ENCODE results near the gene PFDN6.
A peak's percentile ranks its signal among the peaks of the same experiment; 100 is the strongest.

The PFDN6 gene

GRCh38 chr6:33296797-33297405 lies 7.5 kb downstream of the PFDN6 start:
- DNase-seq: no peak

DNA sequence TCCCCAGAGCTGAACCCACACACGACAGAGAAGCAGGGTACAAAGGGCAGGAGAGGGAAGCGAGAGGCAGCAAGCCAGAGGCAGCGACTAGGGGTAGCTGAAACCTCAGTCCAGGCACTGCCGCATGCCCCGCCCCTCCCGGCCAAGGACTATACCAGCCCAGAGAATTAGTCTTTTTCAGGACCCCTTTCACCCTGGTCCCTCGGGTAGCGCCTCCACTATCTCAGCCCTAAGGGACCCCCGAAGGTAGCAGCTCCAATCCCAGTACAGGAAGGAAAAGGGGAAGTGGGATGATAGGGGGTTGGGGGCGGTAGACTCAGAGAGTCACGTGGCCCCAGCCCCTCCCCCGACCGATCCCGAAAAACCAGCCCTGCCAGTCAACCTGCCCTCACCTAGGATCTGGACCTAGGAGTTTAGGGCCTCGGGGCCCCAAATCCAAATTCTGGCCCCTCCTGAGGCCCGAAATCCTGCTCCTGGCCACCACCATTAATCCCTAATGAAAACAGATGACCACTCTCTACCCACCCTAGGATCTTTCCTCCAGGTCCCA lies 8.1 kb downstream of the PFDN6 start:
- no peak for DNase-seq

GRCh38 chr6:33297956-33298772 lies 8.8 kb downstream of the PFDN6 start:
- peak; percentile 87 for DNase-seq

DNA sequence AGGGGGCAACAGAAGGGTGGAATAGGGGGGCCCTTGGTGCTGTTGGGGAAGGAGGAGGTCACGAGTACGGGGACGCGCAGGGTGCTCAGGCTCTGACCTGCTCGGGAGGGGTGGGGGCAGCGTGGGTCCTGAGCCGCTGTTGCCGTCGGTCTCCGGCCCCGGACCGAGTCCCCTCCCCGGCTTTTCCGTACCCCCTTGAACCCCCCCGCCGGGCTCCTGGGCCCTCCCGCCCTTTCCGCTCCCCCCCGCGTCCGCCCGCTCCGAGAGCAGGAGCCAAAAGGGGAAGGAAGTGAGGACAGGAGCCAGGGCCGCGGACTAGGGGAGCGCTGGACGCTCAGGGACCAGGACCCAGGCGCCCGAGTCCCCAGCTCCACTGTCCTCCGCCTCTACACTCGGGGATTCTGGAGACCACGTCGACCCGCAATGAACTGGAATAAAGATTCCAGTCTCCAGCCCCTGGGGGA lies 9.4 kb downstream of the PFDN6 start, which contains the start of gene RGL2:
Gene RGL2, minus strand, starts transcription at position 170 of the 464 bp plus-strand sequence. CDS start 332 bp downstream, outside the sequence.
- DNase-seq: peak; percentile 75

- peak; percentile 96 for DNase-seq
These were observed 10.0 kb downstream of the PFDN6 start for GRCh38 chr6:33299237-33299944.

DNA sequence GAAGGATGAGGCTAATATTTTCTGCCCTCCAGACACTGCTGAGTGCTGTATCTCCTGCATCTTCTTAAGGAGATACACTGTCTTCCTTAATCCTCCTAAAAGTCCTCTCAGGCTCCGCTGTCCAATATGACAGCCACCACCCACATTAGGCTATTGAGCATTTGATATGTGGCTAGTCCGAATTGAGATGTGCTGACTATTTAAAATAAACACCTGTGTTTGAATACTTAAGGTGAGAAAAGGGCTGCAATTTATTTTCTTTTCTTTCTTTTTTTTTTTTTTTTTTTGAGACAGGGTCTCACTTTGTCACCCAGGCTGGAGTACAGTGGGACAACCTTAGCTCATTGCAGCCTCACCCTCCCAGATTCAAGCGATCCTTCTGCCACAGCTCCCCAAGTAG lies 12.5 kb downstream of the PFDN6 start:
- no peak for DNase-seq

GRCh38 chr6:33304216-33304615 lies 14.8 kb downstream of the PFDN6 start:
- DNase-seq: no peak

DNA sequence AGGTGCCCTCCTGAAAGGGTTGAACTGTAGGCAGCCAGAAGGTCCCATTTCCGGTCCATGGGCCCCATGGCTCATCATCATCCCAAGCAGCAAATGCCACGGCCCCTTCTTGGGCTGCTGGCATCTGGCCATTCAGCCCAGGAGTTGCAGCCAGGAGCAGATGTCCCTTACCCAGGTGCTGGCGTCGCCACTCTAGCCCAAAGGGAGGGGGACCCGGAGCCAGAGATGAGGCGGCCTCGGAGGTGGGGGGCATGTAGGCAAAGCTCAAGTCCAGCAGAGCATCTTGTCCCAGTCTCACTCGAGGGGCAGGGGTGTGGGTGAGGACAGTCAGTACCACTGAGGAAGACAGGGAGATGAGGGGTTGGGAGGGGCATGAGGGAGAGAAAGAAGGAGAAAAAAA lies 15.7 kb downstream of the PFDN6 start:
- no peak for DNase-seq

GRCh38 chr6:33306356-33306755 lies 17.0 kb downstream of the PFDN6 start:
- no peak for DNase-seq

DNA sequence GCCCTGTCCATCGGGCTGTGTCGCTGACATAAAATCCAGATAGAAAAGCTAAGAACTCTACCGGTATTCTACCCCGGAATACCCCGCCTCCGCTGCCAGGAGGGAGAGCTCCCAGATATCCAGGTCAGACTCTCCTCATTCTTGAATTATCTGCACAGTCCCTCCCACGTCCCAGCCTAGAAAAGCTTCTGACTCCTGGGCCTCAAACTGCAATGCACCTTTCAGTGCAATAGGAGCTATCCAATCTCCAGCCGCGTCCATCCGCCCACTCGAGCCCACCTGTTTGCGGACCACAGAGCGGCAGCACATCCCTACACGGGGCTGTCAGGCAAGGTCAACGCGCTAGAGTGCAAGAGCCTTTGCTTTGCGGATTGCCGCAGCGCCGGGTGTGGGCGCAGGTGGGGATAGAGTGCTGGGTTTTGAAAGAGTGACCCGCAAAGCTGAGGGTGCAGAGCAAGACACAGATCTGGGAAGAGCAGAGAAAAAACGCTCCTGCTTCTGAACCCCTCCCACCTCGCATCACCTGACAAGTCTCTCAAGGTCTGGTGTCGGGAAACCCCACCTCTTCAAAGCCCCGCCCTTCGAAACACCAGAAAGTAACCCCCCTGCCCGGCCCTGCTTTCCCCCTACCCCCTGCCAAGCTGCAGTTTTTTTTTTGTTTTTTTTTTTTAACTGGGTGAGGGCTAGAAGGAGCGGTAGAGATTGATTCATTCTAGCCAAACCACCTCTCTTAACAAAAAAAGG lies 23.1 kb downstream of the PFDN6 start:
- peak; percentile 94 for DNase-seq

DNA sequence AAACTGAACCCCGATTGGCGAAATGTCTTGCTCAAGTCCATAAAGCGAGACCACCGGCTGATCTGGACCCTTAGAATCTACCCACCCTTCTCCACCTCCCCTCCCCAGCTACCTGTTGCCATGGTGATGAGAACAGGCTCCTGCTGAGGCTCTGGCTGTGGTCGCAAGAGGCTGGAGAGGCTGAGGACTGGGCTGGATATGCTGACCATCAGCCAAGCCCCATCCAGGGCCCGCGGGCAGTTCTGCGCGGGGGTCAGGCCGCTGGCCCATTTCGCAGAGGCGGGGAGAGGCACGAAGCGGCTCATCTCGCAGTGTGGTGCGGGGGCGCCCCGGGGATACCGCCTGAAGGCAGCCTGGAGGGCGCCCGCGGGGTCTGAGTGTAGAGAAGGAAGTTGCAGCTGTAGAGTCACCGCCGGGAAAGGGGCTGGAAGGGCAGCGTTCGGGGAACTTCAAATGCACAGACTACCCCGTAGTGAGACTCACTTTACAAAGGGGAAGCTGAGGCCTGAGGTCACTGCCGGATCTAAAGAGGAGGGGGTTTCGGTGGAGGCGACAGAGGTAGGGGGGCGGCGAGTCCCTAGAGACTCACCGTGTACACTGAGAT lies 23.8 kb downstream of the PFDN6 start:
- peak; percentile 43 for DNase-seq

DNA sequence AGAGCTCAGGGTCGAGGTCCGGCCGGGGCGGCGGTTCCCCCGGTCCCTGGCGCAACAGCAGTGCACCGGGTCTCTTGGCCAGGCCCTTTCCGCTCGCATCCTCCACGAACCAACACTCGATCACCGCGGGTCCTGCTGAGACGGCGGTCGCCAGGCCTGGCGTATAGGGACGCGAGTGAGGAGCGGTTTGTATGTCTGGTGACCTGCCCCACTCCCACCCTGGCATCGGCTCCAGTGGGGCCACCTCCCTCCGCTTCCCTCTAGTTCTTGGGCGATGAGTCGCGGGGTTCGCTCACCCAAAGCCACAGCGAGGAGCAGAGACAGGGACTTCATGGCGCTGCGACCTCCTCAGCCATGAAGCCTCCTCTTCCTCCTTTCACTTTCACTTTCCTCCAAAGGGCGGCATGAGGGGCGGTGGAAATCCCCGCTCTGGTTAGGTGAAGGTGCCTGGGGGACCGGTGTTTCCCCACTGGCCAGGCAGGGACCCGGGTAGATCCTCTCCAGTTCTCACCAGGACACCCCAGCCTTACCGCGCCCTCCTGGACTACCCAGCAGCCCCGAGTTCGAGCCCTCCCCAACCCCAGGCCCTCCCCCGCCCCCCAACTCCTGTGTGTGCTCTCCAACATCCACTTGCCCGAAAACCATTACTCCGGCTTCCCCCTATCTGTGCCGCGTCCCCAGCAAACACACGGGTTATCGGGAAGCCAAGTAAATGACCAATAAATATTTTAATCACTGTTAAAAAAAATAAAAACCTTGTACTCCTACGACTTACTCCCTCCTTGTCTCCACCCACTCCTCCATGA lies 24.5 kb downstream of the PFDN6 start, which contains the start of gene TAPBP:
Gene TAPBP, minus strand, starts transcription at position 370 of the 806 bp plus-strand sequence. Its CDS starts 37 bp downstream, at position 333.
- peak; percentile 94 for DNase-seq

- DNase-seq: peak; percentile 92
These were observed 25.1 kb downstream of the PFDN6 start for GRCh38 chr6:33314515-33314942.

GRCh38 chr6:33314943-33315792 lies 25.8 kb downstream of the PFDN6 start:
- peak; percentile 33 for DNase-seq

DNA sequence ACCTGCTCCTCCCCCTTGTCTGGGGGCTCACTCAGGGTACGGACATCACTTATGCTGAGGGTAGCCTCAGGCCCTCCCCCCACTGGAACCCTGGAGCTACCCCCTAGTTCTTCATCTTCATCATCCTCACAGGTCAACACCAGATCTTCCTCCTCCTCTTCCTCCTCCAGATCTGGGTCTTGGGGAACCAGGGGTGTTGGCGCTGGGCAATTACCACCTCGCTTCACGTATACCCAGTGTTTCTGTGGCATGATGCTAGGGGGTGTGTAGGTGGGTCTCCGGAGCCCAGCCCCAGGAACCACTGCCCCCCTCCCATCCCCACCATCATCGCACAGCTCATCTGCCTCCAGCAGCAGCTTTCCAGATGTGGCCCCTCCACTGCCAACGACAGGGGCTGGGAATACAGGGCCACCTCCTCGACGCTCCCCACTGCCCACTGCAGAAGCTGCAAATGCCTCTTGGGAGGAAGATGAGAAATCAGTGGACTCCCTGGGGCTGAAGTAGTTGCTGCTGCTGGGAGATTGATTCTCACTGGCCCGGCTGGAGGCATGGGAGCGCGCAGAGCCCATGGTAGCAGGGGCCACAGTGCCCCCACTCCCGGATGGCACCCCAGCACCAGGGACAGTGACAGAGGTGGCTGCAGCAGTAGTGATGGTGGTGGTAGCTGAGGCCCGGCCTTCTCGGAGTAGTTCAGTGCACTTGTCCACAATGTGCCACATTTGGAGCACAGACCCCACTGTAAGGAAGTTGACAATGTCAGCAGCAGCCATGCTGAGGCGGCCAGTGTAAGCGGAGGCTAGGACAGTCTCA lies 26.6 kb downstream of the PFDN6 start:
- DNase-seq: no peak

DNA sequence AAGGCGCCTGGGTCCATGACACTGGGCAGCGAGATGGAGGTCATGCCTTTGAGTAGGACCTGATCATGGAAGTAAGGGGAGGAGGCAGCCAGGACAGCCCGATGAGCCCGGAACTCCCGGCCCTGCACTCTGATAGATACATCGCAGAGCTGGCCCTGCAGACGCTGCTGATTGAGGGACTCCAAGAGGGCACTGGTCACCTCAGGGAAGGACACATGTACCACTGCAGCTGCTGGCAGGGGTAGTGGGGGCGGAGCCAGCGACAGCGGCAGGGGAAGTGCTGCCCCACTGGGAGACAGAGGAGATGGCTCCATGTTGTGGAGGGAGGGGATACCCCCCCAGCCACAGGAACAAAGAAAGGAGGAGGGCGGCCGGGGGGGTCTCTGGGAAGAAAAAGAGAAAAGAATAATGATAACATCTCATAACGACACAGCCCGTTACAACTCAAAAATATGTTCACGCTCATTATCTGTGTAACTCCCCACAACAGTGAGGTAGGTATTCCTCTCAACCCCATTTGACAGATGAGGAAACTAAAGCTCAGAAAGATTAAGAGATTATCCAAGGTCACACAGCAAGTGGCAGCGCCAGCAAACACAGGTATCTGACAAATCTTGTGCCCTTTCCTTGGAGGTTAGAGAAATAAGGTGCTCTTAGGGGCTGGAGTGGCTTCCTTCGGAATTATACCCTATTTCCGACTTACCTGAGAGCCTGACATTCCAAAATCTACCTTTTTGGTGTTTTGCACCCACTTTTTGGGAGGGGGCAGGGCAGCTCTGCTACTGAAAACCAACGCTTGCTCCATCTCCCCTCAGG lies 27.4 kb downstream of the PFDN6 start:
- DNase-seq: no peak

DNA sequence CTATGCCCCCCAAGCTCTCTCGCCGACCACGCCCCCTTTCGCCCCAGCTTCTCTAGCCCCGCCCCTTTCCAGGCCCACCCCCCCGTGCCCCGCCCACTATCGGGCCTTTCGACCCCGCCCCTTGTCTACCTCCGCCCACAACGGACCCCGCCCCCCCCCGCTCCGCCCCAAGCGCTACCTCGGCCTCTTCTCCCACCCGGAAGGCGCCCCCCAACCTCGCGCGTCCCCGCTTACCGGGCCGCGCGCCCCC lies 27.9 kb downstream of the PFDN6 start:
- DNase-seq: no peak

DNA sequence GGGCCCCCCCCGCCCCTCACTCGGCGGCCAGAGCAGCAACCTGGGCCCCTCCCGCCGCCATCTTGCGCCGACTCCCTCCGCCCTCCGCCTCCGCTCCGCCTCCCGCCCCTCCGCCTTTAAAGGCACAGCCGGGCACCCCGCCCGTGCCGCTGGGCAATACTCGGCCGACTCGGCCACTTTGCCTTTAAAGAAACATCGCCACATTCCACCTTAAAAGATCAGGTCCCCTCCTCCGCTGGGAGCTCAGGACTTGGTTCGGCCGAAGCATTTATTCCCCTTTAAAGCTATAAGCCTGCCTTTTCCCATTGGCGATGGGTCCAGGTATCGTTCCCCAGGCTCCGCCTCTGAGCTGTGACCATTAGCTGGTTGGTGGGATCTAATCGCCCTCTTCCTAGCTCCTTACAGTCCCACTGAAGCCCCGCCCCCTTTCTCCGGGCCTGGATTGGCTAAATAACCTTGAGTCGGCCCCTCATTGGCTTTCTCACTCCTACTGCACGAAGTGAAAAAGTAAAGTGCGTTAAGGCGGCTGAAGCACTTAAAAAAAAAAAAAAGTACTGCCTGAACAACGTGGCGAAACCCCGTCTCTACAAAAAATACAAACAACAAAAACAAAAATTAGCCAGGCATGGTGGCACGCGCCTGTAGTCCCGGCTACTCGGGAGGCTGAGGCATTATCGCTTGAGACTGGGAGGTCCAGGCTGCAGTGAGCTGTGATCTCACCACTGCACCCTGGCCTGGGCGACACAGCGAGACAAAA lies 28.4 kb downstream of the PFDN6 start, which contains the start of gene ZBTB22:
Gene ZBTB22, minus strand, starts transcription at position 76 of the 757 bp plus-strand sequence. CDS start 828 bp downstream, outside the sequence.
- peak; percentile 97 for DNase-seq
